Stimulated activated CD8-positive, alpha-beta memory T cell treated with anti-CD3 and anti-CD28 coated beads, Interleukin-12 subunit alpha, Interleukin-12 subunit beta, amount 100 ng/mL, for 1 hour (primary cell): Measurements from ENCODE around the gene ZNF362.

Experiments used
- DNase-seq: peaks from one replicate; pipeline ENCODE4 v3.0.0-alpha.2; 2020; ENCODE audit warnings: low read depth

ZNF362 gene

DNA sequence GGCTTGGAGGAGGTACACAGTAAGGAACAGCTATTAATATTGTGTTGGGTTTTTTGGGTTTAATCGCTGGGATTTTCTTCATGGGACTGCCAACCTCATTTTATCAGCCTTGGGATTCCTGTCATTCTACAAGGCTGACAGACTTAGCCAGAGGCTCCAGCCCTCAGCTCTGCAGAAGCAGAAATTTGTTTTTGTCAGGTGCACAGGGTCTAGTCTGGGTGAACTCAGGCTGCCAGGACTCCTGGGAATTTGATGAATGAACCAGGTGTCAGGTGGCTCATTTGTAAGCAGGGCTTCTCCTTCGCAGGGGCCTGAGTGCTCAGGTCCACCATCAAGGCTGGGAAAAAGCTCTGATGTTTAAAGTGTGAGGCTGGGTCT lies 11.5 kb upstream of the ZNF362 start:
- DNase-seq = no peak

DNA sequence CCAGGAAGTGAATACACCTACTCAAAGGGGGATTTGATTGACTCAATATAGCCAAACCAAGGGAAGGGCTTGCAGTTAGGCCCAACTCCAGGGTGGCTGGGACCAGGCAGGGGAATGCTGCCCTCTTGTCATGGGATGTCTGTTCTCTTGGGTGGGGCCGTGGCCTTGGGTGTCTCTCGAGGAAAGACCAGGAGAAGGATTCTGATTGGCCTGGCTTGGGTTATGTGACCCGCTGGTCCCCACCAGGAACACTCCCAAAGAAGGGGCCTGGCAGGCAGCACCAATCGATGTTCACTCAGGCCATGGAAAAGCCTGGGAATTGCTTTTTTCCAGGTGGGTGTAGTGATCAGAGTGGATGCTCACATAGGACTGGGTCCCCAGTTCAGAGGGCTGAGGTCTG lies 10.1 kb upstream of the ZNF362 start:
- DNase-seq = no peak

DNA sequence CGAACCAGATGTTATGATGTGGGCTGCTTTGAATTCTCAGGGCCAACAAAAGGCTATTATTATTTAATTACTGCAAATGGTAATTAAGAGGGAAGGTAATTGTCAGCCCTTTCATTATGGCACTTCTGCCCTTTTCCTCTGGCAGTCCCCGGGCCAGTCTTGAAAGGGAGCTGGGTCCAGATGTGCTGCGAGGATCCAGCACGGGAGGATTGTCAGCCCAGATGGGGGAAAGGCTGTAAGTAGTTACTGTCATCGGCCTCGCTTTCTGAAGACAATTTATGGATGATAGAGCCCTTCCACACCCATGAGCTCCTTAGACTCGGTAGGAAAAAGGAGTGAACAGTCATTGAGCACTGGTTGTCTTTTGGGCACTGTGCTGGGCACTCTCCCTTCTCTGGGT lies 8.7 kb upstream of the ZNF362 start:
- DNase-seq = no peak

DNA sequence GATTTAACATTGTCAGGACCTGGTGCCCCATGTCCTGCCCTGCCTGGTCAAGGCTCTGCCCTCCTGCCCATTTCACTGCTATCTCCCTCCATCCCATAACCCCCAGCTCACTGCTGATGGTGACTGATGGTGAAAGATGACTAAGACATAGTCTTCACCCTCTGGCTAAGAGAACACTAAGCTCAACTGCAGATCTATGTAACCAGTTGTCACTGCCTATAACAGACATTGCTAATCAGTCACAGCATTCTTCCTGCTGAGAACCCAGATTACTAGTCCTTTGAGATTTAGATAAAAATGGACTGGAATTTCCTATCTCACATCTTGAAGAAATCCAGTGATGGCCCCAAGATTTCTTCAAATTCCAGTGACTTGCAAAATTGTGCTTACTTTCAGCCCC lies 8.0 kb upstream of the ZNF362 start:
- DNase-seq = no peak

DNA sequence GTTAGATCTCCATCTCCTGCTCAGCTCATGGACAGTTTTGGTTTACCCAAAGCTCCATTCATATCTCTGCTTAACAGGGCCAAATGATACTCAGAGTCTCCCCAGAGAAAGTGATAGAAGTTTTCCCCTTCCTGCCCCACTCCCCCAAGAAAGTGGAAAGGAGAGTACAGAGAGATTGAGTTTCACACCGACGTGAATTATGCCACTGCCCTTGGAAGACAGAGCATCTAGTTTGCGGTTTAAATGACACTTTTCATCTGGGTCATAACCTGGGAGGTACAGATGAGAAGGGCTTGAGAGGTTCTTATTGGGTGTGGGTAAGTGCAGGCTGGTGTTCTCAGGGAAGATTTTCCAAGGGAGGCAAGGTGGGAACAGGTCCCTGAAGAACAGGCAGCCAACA lies 6.9 kb upstream of the ZNF362 start:
- DNase-seq = no peak

DNA sequence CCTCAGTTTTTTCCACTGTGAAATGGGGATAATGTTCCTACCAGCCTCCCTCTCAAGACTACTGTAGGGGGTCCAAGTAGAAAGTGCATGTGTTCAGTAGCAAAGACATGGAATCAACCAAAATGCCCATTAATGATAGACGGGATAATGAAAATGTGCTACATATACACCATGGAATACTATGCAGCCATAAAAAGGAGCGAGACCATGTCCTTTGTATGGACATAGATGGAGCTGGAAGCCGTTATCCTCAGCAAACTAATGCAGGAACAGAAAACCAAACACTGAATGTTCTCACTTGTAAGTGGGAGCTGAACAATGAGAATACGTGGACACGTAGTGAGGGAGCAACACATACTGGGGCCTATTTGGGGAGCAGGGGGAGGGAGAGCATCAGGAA lies 6.1 kb upstream of the ZNF362 start:
- DNase-seq = no peak

DNA sequence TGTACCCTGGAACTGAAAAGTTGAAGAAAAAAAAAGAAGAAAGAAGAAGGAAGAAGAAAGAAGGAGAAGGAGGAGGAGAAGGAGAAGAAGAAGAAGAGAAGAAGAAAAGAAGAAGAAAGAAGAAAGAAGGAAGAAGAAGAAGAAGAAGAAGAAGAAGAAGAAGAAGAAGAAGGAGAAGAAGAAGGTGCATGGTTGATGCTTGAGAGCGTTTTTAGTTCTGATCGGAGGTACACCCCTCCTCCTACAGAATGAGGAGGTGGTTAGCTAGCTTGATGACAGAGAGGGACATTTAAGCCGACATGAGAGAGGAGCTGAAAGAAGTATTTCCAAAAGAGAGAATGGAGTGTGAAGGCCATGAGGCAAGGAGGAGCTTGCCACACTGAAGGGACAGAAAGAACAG lies 5.6 kb upstream of the ZNF362 start:
- DNase-seq = no peak

DNA sequence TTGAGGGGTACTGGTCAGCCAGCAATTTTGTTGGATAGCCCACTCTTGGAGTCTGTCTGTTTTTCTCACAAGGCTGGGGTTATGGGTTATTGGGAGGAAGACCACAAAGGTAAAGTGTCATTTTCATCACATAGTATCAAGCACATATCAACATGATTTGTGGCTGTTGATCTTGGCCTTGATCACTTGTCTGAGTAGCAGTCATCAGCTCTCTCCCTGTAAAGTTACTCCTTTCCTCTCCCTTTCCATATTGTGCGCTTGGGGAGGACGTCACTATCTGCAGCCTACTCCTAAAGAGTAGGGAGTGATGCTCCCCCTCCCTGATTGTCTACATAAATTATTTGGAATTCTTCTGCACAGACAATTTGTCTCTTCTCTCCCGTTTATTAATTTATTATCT lies 1.8 kb upstream of the ZNF362 start:
- DNase-seq = no peak

DNA sequence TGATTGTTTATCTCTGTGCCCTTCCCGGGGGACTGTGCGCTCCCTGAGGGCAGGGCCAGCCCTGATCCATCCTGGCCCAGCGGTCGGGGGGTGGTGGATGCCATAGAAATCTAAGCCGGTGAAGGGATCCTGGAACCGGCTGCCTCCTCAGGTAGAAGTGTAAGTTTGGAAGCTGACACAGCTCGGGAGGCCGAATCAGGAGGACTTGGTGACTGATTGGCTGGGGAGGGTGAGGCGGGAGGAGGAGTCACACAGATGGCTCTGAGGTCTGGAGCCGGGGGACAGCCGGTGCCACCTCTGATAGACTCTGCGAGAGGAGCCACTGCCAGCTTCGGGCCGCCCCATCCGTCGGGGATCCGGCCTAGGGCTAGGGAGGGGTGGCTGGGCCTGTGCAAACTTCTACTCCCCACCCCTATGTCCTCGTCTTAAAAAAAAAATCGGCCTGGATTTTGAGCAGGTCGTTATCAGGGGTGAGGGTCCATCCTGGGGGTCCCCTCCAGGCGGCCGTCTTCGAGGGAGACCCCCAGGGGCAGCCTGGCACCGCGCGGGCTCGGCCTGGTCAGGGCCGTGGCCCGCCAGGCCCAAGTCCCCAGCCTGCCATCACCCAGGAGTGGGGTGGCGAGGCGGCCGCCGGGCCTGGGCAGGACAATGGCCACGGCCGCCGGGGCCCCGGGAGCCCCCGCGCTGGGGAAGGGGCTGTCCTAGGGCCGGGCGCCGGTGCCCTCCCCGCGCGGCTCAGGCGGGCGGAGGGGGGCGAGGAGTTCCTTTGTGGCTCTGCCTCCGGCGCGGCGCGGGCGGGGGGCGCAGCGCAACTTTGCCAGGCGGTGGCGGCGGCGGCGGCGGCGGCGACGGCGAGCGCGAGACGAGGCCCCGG lies 708 bp upstream of the ZNF362 start:
- DNase-seq = no peak

DNA sequence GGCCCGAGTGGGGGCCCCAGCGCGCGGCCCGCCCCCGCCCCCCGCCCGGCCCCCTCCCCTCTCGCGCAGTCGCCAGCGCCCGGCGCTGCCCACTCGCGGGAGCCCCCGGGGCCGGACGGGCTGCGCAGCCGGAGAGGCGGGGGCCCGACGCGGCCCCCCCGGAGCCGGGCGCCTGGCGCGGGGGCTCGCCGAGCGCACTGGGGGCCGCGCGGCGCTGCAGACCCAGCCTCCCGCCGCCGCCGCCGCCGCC lies 146 bp upstream of the ZNF362 start:
- no peak for DNase-seq

DNA sequence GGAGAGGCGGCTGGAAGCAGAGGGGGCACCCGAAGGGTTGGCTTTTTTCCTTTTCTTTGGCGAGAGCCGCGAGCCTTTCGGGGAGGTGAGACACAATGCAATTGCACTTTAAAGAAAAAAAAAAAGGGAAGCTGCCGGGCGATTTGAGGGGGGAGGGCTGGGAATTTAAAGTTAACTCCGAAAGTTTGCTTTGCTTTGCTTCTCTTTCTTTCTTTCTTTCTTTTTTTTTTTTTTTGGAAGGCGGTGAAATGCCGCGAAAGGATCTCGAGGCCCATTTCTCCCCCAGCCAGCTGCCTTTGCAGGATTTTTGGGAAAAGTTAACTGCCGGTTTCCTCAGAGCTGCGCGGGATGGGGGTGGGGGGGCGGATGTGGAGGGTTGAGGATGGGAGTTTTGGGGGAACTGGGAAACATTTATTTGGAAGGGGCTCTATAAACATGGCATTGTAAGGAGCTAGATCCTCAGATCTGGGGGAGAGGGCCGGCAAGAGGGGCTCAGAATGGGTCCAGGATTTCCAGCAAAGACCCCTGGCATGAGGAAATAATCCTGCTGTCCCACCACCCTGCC lies 997 bp downstream of the ZNF362 start:
- DNase-seq = no peak

DNA sequence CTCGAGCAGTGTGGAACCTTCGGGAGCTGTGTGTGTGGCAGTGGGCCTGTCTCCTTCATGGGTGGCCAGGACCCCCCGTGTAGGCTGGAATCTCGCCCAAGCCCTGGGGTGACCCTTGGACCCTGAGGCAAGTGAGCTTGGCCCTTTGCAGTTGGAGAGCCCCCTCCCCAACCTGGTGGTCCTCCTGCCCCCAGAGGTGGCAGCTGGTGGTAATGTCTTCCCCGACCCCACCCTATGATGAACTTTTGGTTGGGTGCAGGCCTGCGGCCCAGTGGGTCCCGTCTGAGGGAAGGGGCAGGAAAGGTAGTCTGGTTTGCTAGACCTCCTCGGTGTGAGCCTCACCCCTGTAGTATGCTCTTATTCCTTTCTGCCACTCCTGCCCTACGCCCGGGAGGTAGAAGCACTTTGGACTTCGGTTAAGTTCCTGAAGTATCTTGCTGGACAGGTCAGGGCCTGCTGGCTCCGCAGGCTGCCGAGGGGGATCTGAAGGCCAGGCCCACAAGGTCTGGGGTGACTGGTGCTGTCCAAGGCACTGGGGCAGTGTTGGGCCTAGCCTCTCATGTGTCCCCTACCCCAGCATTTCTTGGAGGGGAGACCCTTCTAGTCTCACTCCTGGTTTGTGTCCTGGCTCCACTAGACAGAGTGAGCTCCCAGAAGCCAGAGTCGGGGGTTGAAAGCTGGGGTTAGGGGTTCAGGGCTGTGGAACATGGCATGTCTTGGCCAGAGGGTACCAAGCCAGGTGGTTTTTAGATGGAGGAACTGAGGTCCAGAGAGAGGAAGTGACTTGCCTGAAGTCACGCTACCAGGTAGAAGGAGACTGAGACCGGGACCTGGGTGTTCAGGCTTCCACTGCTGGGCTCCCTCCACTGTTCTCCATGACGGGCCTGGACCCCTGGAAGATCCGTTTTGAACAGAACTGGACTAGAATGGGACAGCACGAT lies 1.8 kb downstream of the ZNF362 start:
- DNase-seq = no peak

DNA sequence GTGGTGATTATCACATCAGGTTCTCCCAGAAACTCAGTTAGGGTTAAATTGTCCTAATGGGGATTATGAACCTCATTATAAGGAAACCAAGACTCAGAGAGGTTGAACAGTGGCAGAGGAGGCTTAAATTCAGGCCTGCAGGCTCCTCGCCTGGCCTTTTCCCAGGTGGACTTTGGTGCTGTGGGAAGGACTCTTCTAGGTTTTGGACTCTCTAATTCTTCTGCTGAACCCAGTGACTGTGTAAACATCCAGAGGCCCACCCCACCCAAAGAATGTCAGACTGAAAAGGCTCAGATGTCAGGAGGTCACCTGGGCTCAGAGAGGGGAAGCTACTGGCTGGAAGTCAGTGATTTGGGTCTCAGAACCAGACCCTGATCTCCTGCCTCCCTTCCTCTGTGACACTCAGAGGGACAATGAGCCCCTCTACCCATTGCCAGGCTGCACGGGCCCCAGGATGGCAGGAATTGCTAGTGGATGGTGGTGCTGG lies 2.5 kb downstream of the ZNF362 start:
- no peak for DNase-seq

DNA sequence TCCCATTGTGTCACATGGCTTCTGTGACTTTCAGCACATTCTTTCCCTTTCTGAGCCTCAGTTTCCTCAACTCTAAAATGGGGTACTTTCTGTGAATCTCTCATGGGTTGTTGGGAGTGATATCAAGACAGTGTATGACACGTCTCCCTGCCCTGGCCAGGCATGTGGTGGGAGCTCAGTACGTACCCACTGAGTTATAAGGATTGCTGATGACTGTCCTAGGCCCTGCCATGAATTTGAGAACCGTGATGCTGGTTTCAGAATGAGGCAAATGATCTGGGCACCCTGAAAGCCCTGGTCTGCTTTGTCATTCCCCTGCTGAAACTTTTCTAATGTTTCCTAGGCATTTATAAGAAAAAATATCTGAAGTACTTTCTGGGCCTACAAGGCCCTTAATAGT lies 3.6 kb downstream of the ZNF362 start:
- no peak for DNase-seq

DNA sequence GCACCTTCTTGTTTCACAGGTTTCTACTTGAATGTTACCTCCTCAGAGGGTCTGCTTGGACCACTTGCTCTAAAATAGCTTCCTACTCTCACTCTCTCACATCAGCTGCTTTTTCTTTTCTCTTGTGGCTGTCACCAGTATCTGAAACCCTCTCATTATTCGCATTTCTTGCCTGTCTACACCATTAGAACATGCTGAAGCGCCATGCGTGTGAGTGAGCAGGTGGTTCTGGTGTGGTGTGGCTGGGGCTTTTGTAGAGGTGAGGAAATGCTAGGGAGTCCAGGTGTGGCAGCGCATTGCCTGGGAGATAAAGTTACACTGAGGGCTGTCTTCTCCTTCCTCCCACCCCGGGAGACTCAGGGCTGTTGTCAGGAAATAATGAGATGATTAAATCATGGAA lies 4.1 kb downstream of the ZNF362 start:
- no peak for DNase-seq

DNA sequence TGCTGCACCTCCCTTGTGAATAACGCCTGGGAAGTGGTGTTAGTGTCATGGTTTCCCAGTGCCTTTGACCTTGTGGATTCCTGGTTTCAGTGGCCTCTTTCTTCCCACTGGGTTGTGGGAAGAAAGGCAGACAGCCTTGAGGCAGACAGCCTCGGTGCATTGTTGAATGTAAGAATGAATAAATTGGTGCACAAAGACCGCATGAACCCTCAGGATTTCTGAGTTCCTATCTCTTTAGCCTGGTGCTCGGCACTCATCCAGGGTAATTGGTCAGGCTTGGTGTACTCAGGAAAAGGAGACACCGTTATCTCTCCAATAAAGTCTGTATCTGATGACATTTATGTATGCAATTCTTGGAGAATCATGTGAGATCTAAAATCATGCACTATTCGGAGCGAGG lies 5.1 kb downstream of the ZNF362 start:
- DNase-seq = no peak

DNA sequence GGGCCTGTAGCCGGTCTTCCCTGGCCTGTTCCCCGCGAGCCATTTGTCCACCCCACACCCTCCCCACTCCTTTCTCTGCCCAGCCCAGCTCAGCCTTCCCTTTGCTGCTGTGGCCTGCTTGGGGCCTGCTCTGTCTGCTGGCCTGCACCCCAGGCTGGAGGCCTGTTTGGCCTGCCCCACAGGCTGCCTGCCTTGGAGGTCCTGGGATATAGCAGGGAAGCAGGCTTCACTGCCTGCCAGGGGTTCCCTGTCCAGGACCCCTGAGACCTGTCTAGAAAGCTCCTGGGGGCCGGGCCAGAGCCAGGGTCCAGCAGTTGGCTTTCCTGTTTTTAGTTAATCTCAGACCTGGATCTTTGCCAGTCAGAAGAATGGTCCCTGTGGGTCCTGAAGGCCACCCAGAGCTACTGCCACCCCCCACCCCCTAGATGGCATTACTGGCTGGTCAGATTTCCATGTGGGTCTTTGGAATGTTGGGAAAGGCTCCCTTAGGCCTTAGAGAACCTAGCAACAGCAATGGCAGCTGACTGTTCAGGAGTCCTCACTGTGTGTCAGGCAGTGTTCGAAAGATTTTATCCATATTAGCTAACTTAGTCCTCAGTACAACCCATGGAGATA lies 7.7 kb downstream of the ZNF362 start:
- no peak for DNase-seq

DNA sequence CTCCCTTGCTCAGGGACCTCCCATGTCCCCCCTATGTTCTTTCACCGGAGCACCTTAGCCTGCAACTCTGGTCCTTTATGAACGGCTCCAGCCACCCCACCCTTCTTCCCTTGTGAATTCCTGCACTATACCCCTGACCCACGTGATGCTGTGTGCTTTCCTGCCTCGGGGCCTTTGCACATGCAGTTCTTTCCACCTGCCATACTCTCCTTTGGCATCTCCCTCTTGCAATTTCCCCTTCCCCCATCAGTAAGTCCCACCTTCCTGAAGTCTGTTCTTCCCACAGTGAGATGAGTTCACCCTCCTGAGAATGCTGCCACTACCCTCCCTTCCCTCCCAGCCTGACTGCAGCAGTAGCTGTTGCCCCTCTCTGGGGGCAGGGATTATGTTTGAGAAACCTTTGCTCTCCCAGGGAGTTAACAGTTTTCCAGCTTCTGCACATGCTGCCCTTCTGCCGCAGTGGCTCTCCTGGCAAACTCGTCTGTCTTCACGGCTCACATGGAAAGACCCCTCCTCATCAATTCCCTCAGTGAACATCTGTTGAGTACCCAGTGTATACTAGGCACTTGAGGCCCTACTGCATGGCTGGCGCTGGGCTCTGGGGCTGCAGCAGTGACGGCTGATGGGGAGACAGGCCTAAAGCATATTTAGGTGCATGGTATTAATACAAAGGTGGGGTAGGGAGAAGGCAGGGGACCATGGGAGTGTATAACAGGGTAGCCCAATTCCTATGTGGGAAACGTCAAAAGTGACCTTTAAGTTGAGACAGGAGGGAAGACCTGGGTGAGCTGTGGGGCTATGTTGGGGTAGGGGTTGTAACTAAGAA lies 9.7 kb downstream of the ZNF362 start:
- no peak for DNase-seq

DNA sequence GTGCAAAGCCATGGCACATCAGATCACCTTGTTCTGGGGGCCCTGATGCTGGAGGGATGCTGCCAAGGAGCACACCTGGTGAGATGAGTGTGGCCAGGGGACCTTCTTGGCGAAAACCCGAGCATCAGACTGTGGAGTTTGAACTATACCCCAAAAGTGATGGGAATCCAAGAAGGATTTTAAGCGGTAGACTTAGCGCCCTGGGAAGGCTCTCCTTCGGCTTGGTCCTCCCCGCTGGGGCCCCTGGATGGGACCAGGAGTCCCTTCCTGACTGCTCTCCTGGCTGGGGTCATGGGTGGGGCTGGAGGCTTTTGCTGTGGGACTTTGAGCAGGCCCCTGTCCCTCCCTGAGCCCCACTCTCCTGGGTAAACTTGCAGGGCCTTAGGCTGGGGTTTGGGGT lies 10.5 kb downstream of the ZNF362 start:
- DNase-seq = no peak

DNA sequence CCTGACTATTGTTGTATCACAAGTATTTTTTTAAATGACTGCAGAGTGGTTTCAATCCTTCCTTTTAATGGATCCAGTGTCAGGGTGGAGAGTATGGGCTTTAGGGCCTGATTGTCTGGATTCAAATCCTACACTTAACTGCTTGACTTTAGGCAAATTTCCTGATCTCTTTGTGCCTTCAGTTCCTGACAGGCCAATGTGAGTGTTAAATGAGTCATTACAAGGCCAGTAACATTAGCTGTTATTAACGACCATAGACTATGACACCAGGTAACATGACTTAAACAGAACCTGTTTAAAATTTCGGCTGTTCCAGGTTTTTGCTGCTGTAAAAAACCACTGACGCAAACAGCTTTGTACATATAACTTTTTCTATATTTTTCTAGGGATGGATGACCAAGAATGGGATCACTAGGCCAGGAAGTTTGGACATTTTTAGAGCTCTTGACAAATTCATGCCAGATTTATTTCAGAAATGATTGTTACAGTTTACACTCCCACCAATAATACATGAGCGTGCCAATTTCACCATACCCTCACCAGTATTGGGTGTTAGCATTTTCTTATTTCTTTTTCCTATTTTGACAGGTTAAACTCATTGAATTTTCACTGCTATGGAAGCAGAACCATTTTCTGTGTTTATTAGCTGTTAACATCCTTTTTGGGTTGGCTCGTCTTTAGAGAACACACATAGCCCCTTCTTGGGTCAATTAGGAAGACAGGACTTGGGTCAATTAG lies 11.3 kb downstream of the ZNF362 start:
- DNase-seq = no peak

DNA sequence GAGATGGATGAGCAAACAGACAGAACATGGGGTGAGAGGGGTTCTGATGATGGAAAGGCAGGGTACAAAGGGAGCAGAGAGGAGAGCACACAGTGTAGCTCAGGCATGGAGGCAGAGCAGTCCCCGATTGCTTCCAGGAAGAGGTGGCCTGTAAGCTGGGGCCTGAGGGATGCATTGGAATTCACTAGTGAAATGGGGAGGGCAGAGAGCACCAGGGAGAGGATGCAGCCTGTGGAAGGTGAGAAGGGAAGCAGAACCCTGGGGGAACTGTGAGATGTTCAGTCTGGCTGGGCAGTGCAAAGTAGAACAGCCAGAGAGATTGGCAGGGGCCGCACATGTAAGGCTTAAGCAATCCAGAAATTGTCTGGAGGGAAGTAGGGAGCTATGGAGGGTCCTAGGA lies 12.2 kb downstream of the ZNF362 start:
- no peak for DNase-seq
